Activated CD8-positive, alpha-beta memory T cell treated with anti-CD3 and anti-CD28 coated beads for 1 hour (primary cell): Measurements from ENCODE around the gene ARHGAP27.

Experiments used
- DNase-seq, 2 donors: peaks; one replicate each; pipeline ENCODE4 v3.0.0-alpha.2; 2020; ENCODE audit warnings: low read depth in 1 of 2; ENCODE audit errors: extremely low read depth in 1 of 2

ARHGAP27 gene

GRCh38 chr17:45410144-45411091 lies 22.3 kb downstream of the ARHGAP27 start:
- peak in 1 of 2 donors; percentile 16 for DNase-seq

DNA sequence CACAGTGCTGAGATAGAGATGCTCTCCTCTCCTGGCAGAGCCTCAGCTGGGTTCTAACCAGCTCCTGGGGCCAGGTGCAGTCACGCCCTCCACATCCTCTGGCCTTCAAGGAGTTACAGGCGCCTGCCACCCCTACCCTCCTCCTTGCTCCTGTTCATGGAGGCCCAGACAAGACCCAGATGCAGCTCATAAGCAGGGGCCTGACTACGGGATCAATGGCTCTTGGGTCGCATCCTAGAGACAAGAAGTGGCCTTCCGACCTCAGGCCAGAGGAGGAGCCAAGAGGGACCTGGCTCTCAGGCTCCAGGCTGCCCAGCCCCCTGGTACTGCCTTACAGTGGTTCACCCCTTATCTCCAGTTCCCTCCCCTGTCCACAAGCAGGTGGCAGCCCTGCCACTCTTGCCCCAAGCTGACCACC lies 23.0 kb downstream of the ARHGAP27 start:
- DNase-seq = no peak

GRCh38 chr17:45408611-45409421 lies 23.9 kb downstream of the ARHGAP27 start:
- DNase-seq = no peak

GRCh38 chr17:45406107-45406506 lies 26.6 kb downstream of the ARHGAP27 start:
- no peak for DNase-seq

- no peak for DNase-seq
Observed at GRCh38 chr17:45405250-45406086, 27.2 kb downstream of the ARHGAP27 start.

DNA sequence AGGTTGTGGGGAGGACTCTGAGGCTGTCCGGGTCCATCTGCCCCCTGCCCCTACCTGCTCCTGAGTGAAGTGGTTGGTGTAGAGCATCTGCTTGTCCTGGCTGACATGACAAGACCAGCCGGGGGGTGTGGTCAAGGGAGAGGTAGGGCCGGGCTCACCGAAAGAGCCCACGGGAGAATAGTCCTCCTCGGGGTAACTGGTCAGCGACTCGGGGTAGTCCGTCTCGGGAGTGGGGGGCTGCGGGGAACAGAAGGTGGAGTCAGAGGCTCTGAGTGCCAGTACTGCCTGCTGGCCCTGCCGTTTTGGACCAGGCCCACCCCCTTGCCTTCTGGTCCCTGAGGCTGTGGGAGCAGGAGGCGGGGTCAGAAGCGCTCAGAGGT lies 27.8 kb downstream of the ARHGAP27 start:
- no peak for DNase-seq

GRCh38 chr17:45403906-45404490 lies 28.7 kb downstream of the ARHGAP27 start:
- DNase-seq = no peak

- no peak for DNase-seq
Observed at GRCh38 chr17:45402916-45403315, 29.8 kb downstream of the ARHGAP27 start.

GRCh38 chr17:45398800-45399199 lies 33.9 kb downstream of the ARHGAP27 start:
- DNase-seq = no peak

DNA sequence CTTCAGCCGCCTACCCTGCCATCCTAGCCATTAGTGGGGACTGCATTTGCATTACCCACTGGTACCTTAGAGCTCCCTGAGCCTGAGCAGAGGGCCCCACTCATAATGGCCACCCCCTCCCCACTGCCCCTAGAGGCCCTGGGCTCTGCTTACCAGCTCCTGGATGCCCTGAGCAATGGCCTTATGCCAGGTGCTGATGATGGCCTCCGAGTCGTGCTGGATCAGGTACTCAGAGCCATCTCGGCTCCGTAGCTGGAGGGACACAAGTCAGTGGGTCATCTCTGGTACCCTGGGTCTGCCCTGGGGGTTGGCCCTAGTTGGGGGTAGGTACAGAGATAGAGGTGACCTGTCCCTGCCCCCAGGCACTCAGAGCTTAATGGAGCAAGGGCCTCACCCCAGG lies 34.9 kb downstream of the ARHGAP27 start:
- DNase-seq = no peak

GRCh38 chr17:45396496-45397205 lies 36.0 kb downstream of the ARHGAP27 start:
- DNase-seq = no peak

DNA sequence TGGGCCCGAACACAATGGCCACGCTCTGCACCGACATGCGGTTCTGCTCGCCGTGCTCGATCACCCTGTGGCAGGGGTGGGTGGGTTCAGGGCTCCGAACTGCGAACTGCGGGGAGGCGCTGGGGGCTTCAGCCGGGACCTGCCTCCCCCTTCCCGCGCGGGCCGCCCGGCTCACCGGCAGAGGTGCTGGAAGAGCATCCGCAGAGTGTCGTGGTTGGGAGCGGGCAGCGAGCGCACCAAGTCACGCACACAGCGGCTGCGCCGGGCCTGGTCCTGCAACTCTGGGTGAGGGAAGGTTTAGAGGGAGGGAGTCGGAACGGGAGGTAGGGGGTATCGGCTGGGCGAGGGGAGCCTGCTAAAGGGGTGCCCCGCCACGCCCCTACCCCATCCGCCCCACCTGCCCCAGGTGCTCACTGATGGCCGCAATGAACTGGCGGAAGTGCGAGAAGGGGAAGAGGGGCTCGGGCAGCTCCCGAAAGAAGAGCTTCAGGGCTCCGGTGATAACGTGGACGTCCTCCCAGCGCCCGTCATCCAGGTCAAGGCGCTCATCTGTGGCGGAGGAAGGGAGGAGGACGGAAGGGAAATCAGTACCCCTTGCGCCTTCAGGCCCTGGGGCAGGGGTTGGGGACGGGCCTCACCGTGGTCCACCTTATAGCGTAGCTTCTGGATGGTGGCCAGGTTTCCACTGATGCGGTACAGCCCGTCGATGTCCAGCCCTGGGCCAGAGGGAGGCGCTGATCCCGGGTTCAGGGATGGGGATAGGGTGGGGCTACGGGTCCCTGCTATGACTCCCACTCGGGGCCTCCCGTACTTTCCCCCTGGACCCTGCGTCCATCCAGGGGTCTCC lies 36.9 kb downstream of the ARHGAP27 start:
- DNase-seq = no peak

- DNase-seq = peak in 1 of 2 donors; percentile 18
Observed at GRCh38 chr17:45394913-45395568, 37.6 kb downstream of the ARHGAP27 start.

DNA sequence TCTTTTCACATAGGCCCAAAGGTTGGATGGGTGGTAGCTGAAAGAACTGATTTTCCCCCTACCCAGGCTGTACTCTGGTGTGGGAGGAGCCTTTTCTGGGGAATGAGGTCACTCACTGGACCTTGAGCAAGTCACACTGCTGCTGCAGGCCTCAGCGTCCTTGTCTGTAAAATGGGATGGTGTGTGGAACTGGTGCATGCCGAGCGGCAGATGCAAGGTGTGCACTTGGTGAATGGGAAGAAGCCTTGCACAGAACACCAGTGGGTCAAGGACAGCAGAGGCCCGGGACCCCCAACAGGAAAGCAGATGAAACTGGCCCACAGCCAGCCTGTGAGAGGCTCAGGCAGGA lies 38.1 kb downstream of the ARHGAP27 start:
- DNase-seq = no peak

DNA sequence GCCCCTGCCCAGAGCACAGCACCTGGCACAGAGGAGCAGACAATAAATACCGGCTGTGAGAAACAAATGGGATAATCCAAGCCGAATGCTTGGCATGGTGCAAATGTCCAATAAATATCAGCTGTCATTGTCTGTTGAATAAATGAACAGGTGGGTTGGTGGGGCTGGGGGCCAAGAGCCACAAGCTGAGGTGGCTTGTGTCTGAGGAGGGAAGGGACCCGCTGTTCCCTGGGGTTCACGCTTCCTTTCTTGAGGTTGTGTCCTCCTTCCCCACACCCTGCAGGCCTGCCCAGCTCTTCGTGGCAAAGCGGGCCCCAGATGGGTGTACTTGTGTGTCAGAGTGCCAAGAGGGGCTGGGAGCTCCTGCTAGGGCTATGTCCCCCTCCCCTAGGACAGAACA lies 38.6 kb downstream of the ARHGAP27 start:
- DNase-seq = no peak

GRCh38 chr17:45393411-45393810 lies 39.3 kb downstream of the ARHGAP27 start:
- no peak for DNase-seq

GRCh38 chr17:45391918-45392317 lies 40.8 kb downstream of the ARHGAP27 start:
- no peak for DNase-seq

DNA sequence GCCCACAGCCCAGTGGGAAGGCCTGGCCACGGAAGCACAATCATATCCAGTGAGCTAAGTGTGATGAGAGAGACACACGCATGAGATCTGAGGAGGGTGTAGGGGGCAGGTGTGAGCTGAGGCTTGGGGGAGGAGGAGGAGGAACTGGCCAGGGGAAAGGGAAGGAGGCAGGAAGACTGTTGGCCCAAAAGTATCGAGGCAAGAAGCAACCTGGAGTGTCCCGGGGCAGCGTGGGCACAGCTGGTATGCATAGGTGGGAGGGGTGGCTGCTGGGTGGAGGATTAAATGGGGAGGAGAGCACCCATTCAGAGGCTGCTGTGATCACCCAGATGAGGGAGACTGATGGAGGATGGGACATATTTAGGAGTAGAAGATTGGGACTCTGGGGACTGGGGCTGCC lies 41.4 kb downstream of the ARHGAP27 start:
- DNase-seq = no peak

DNA sequence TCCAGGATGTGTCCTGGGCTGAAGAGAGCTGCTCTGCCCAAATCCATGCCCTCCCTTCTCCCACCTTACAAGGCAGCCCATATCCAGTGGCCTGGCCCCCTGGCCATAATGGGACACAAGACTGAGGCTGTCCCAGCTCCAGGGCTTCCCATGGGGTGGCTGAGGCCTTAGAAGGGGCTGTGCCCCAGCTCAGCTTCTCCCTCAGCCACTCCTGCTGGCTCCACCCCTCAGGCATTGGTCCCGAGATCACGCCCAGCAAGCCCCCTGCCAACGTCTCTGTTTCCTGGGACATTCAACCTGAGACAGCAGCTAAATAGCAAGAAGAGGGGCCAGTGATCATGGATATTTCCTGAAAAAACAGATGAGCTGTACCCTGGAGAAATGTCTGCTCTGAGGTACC lies 43.3 kb downstream of the ARHGAP27 start:
- DNase-seq = no peak
